NCI-H2171 treated with DMSO at 0.1 percent for 48 hours (cell line): Measurements from ENCODE around the gene KCNIP1.

Source experiments
- DNase-seq: peaks from one replicate; lab custom pipeline; 2025; lab: John Stamatoyannopoulos, UW

Gene KCNIP1

DNA sequence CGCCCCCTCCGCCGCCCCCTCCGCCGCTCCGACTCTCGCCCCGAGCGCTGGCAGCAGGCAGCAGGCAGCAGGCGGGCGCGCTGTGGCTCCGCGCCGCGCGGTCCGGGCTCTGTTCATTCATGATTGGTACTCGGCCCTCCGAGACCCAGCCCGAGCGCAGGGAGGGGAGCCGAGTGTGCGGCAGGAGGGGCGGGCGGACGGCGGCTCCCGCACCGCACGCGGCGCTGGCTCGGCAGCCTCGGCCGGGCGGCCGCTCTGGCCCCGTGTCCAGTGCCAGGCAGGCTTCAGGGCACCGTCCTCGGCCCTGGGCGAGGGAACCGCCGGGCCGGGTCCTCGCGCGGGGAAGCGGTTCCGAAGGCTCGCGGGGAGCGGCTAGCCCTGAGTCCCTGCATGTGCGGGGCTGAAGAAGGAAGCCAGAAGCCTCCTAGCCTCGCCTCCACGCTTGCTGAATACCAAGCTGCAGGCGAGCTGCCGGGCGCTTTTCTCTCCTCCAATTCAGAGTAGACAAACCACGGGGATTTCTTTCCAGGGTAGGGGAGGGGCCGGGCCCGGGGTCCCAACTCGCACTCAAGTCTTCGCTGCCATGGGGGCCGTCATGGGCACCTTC is at the start of gene KCNIP1:
Gene KCNIP1, plus strand, starts transcription at position 31 of the 607 bp plus-strand sequence.
- peak; percentile 20 for DNase-seq

DNA sequence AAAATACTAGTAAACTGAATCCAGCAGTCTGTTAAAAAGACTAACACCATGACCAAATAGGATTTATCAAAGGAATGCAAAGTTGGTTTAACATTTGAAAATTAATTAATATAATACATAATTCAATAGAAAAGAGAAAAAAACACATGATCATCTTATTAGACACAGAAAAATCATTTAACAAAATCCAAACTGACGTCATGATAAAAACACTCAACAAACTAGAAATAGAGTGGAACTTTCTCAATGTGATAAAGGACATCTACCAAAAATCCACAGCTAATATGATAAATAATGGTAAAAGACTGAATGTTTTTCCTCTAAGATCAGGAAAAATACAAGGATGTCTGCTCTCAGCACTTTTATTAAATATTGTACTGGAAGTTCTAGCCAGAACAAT is 40.4 kb upstream of the KCNIP1 start:
- no peak for DNase-seq

DNA sequence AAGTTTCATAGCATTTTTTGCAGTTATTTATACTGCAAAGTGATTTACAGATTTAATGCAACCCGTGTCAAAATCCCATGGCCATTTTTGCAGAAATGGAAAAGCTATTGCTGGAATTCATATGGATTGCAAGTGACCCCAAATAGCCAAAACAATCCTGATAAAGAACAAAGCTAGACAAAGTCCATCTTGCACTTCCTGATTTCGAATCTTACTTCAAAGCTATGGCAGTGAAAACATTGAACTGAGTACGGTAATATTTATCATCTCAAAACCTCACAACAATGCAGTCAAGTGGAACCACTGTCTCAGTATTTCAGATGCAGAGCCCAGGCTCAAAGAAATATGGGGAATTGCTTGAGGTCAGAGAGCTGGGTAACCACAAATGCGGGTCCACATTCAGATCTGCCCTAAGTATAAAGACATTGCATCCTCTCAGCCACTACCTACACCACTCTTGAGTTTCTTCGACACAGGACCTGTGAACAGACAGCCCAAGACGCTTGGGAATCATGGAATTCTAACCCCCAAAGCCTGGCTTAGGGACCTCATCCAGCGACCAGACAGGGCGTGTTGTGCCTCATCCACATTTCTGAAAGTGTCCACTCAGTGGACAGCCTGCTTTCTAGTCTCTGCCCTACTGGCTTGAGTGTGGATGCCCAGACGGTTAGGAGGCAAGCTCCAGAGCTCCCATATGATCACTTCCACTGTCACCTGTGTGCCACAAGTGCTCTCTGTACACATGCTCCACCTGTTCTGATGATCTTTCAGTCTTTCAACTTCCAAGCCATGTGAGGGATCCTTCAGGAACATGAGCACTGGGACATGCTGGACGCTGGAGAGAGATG is 39.3 kb upstream of the KCNIP1 start:
- DNase-seq, result no peak

DNA sequence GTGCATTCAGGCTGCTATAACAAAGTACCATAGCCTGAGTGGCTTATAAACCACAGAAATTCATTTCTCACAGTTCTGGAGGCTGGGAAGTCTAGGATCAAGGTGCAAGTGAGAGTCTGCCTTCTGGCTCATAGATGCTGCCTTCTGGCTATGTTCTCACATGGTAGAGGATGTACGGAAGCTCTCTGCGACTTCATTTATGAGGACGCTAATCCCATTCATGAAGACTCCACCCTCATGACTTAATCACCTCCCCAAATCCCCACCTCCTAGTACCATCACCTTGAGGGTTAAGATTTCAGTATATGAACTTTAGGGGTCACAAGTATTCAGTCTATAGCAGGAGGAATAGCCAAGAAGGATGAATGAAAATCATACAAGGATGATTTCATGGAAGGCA is 37.3 kb upstream of the KCNIP1 start:
- no peak for DNase-seq

DNA sequence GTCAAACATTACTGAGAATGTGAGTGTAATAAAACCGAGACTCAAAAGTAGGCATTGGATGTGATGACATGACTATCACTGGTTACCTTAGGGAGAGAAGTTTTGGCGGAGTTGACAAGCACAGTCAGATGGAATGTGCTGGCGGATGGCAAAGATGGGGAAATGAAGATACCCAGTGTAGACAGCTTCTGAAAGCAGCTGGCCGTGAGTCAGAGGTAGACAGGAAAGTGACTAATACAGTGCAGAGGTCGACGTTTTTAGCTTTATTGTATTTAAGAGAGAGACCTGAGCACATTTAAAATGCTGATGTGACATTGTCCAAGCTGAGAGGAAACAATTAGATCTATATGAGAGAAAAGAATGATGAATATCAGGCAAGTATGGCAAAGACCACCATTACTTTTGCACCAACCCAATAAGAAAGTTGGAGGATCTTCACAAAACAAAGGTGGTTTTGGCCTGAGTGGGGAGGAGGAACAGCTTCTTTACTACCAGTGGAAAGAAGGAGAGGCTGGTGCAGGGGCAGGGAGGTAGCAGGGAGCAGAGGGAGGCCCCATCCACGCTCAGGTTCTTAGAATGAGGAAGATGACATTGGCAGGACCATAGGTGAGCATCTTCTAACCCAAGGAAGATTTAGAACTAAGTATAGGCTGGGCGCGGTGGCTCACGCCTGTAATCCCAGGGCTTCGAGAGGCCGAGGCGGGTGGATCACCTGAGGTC is 36.7 kb upstream of the KCNIP1 start:
- no peak for DNase-seq

DNA sequence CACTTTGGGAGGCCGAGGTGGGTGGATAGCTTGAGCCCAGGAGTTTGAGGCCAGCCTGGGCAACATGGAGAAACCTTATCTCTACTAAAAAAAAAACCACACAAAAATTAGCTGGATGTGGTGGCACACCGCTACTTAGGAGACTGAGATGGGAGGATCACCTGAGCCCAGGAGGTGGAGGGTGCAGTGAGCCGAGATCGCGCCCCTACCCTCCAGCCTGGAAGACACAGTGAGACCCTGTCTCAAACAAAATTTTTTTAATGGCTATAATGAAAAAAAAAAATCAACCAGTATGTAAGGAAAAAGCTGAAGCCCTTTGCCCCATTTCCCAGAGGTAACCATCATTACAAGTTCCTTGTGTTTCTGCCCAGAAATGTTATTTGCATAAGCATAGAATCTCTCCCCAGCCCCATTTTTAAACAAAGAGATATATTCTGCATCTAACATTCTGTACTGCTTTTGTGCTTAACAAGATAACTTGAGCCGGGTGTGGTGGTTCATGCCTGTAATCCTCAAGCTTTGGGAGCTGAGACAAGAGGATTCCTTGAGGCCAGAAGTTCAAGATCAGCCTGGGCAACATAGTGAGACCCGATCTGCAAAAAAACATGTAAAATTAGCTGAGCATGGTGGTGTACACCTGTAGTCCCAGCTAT is 35.1 kb upstream of the KCNIP1 start:
- no peak for DNase-seq

DNA sequence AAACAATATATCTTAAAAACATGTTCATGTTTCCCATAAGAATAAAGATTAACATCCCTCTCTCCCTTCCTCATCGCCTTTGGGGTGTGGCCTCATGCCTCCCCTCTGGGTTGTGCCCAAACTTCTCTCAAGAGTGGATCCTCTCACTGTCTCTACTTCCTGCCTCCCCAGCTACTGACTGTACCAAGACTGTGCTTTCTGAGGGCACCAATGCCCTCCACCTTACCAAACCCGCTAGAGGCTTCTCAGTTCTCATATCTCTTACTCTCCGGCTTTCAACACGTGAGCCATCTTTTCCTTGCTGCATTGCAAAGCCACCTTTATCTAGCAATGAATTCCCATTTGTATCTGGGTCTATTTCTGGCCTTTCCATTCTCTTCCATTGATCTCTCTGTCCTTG is 34.4 kb upstream of the KCNIP1 start:
- no peak for DNase-seq

DNA sequence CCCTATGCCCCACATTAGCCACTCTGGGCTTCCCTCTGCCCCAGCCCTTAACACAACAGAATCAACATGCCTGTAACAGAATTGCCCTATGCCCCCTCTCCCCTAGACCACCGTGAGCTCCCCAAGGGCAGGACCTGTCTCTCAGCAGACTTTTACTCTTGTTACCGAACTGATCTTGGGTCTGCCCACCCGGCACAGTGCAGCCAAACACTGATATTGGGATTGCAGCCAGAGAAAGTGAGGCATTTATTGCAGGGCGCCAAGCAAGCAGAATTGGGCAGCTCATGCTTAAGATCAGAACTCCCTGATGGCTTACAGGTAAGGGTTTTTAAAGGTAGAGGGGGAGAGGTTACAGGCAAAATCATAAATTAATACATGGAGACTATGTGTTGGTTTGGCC is 33.5 kb upstream of the KCNIP1 start:
- no peak for DNase-seq

DNA sequence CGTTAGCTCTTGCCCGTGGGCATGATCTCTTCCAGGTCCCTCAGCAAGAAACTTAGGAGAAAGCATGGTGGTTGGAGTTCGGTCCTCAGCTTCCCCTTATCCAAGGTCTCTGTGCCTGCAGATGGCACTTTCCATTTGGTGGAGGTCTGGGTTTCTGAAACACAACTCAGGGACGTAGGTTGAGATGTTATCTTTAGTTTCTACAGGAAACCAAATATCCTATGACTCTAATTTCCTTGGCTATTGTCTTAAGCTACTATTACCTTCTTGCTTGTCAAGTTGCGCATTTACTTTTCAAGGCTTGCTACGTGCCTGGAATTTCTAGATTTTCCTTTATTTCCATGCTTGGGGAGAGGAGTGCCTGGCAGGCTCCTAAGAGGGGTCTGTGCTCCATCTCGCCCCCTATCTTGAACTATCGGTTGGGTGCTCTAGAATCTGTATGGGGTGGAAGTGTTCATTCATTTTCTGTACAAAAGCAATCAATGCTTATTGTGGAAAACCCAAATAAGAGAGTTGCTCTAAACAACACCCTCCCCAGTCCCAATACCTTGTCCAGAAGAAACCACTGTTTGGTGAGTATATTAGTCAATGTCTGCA is 32.9 kb upstream of the KCNIP1 start:
- DNase-seq, result no peak

DNA sequence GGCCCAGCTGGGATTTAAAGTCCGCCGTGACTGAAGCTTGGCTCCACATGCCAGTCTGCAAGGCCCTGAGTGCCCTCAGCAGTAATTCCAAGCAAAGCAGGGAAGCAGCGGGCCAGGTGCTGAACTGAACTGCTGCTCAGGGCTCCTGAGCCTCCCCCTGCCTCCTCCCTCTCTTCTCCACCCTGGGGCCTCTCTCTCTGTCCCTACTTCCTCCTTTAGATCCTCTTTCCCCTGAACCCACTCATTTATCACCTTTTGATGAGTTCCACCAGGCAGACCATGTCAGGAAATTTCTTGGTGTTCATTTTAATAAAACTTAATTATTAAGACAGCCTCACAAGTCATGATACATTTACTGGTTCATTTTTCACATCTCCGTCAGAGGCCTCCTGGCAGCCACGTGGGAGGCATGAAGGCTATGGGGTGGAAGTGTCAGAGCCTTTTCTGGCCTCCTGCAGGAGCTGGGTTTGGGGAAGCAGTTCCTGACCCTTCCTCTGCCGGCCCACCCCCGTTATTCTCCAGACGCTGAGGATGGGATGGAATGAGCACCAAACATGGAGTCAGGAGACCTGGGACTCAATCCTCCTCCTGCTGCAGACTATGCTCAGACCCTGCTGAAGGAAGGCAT is 32.2 kb upstream of the KCNIP1 start:
- no peak for DNase-seq

DNA sequence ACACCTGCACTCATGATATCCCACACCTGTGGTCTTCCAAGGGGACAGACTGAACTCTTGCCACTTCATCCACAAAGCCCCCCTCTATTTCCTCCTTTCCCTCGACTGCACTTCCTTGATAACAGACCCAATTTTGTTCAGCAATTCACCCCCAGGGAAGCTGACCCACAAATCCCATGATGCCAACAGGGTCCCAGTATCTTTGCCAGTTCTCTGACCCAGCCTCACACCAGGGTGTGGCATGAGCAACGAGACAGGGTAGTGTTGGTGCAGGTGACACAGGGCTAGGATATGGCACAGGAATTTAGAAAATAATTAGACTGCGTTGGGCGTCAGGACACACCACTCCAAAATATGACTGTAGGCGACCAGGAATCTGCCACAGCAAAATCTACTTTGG is 30.2 kb upstream of the KCNIP1 start:
- DNase-seq, result no peak

DNA sequence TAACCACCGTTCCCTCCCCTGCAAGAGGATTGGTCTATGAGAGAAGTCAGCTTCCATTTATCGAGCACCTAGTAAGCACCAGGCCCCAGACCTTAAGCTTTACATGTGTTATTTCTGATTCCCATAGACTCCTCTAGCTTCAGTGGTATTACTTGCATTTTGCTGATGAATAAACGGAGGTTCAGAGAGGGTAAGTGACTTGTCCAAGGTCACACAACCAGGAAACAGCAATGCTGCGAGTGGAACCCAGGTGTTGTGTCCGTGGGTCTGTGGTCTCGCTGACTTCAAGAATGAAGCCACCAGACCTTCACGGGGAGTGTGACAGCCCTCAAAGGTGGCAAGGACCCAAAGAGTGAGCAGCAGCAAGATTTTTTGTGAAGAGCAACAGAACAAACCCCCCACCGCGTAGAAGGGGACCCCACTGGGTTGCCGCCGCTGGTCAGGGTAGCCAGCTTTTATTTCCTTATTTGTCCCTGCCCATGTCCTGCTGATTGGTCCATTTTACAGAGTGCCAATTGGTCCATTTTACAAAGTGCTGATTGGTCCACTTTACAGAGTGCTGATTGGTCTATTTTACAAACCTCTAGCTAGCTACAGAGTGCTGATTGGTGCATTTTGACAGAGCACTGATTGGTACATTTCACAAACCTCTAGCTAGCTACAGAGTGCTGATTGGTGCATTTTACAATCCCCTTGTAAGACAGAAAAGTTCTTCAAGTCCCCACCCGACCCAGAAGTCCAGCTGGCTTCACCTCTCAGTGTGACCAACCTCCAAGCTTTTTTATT is 29.1 kb upstream of the KCNIP1 start:
- no peak for DNase-seq

DNA sequence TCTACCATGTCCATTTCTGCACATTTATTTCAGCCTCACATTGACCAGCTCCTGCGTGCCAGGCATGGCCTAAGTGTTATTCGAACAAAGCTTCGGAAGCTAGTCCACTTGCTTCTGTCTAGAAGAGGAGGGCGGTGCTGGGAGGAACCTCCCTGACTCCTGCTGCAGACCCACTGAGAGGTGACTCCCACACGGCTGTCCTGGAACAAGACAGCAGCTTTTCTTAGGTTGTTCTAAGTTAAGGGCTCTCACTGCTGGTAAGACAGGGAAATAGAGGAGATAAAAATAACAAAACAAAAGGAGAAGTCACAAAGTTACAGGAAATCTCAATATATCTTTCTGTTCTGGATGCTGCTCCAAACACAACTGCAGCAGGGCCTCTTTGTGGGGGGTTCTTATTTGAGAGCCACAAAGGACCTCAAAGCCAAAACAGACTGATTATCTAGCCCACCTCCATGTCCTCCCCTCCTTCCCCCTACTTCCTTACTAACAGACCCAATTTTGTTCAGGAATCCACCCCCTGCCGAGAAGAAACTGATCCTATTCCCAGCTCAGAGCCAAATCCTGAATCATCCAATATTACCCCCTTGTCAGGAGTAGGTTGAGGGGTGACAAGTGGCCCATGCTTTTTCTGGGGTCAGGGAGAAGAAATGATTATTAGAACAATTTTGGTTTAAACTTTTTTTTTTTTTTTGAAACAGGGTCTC is 28.4 kb upstream of the KCNIP1 start:
- no peak for DNase-seq

DNA sequence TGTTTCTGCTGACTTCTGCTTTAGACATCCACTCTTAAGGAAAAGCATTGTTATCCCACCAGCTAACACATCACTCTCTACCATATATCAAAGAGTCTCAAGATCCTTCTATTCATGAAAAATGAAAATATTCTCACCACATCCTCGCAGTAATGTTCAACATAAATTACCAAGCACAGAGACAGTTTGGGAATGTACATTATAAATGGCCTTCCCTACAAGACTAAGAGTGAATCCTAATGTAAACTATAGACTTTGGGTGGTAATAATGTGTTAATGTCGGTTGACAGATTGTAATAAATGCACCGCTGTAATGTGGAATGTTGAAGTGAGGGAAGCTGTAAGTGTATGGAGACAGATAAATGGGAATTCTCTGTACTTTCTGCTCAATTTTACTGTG is 27.1 kb upstream of the KCNIP1 start:
- DNase-seq, result no peak

DNA sequence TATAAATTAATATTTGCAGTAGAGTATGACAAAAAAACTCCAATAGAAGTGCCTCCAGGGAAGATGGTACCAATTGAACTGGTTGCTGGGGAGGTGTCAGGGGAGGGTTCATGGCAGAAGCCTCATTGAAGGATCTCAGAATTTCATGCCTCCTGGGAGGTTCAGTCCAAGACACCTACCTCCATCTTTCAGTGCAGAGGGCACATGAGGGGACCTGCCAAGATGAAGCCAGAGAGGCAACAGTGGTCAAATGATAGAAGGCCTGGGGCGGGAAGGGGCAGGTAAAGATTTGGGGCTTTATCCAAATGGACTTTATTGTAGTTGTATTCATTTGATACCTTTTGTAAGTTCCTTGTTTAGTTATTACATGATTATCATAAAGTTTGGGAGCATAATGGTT is 25.9 kb upstream of the KCNIP1 start:
- no peak for DNase-seq

DNA sequence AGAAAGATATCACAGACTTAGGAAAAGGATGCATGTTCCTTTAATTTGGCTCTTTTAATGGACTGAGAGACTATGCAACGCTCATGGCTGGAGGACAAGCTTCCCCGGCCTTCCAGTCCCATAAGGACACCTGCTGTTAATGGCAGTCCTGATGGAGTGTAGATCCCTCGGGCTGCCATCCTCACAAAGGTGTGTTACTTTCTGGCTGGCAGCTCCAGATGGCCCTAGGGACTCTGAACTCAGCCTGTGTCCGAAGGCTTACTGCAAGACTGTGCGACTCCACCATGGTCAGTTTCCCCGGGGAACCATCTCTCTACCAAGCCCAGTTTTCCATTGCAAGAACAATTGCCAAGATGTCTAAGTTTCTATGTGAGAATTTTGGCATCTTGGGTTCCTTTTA is 25.5 kb upstream of the KCNIP1 start:
- DNase-seq, result no peak

DNA sequence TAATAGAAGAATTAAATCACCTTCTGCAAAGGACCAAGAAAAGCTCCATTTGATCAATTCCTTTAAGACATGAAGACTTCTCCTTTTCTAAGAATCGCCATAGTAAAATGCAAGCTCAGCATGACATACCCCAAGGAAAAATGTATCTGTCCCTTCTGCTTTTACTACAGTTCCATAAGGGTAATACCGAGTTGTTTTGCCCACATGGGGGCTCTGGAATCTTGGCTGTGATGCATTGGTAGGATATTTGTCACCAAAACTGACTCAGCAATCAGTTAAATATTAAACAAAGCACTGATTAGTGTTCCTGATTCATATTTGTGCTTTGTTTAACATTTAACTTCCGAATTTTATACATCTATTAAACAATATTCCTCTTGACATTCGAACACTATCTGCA is 24.3 kb upstream of the KCNIP1 start:
- DNase-seq, result no peak

DNA sequence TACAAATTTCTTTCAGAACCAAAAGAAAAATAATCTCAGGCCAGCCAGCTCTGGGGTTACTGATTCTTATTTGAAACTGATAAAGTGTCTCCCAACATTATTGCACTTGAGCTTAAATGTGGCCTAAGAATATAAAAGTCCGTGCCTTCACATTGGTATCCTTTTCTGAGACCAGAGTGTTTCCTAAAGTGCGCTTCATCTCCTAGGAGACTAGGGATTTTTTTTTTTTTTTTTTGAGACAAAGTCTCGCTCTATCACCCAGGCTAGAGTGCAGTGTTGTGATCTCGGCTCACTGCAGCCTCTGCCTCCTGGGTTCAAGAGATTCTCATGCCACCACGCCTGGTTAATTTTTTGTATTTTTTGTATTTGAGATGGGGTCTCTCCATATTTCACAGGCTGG is 23.6 kb upstream of the KCNIP1 start:
- no peak for DNase-seq

DNA sequence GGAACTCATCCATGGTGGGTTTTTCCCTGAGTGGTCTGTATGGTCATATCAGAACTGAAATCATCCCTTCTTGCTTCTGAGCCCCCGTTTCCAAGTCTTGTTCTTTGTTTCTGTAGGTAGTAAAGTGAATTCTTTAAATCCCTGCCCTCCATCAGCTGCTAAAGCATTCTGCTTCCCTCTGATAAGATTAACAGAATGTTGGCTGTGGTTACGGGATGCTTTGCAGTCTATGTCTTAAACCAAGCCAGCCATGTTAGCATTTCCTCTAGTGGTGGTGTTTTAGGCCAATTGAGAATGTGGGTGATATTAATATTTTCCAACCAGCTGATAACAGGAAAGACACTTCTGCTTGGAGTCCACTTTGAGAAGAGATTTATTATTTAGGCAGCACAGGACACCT is 22.0 kb upstream of the KCNIP1 start:
- DNase-seq, result no peak

DNA sequence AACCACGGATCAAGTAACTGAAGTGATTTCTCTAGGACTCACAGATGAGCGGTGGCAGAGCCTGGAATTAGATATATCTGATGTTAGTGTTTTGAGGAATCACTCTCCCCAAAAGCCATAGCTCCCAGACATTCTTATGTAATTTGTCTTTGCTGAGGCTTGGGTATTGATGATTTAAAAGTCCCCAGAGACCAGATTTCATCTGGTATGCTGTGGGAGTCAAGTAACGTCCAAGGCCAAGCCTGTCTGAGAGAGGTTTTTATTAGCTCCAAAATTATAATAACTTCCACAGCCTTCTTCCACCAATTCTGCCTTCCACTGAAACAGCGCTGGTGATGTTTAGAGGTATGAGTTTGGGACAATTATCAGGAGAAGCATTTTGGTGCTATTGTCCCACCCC is 21.3 kb upstream of the KCNIP1 start:
- DNase-seq, result no peak
